Pulmonary artery endothelial cell (primary cell): ENCODE results near the gene ZSWIM5. TPM values are rescaled to one million over a fixed set of nuclear protein-coding genes. Genes with fewer than 3 reads are reported as not detected.

ENCODE experiments used
- DNase-seq: peaks from one replicate; pipeline ENCODE4 v3.0.0-alpha.2; 2011; ENCODE audit warnings: low read depth, low spot score
- total RNA-seq: library from RNA; depleted of rRNA; stranded (reverse); fragments of >200 nt; gene quantifications from 2 replicates; pipeline ENCODE4 v1.2.3, GENCODE V29; 2014

ZSWIM5 gene
- total RNA-seq, 1 donor from 2014 or later = 0.46 TPM

GRCh38 chr1:45035631-45036301 is 170.6 kb downstream of the ZSWIM5 start:
- no peak for DNase-seq

GRCh38 chr1:45033356-45033755 is 173.0 kb downstream of the ZSWIM5 start:
- DNase-seq = no peak

DNA sequence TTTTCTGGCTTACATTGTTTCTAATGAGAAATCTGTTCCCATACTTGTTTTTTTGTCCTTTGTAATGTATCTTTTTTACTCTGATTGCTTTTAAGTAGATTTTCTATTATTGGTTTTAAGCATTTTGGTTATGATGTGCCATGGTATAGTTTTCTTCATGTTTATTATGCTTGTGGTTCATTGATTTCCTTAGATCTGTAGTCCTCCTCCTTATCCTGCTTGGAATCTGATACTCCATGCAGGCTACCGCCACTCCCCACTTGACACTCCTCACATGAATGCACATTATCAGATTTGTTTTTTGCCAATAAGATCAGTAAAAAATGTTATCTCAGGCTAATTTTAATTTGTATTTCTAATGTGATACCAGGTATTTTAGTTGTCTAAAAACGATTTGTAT is 173.6 kb downstream of the ZSWIM5 start:
- no peak for DNase-seq

- DNase-seq = no peak
These were observed 180.0 kb downstream of the ZSWIM5 start for GRCh38 chr1:45026446-45026845.

DNA sequence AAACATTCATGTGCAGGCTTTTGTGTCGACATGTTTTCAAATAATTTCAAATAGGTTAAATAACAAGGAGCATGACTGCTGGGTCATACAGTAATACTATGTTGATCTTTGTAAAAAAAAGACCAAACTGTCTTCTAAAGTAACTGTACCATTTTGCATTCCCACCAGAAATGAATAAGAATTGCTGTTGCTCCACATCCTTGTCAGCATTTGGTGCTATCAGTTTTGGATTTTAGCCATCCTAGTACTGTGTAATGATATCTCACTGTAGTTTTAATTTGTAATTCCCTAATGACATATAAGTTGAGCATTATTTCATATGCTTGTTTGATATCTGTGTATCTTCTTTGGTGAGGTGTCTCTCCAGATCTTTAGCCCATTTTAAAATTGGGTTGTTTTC is 182.7 kb downstream of the ZSWIM5 start:
- DNase-seq = no peak

DNA sequence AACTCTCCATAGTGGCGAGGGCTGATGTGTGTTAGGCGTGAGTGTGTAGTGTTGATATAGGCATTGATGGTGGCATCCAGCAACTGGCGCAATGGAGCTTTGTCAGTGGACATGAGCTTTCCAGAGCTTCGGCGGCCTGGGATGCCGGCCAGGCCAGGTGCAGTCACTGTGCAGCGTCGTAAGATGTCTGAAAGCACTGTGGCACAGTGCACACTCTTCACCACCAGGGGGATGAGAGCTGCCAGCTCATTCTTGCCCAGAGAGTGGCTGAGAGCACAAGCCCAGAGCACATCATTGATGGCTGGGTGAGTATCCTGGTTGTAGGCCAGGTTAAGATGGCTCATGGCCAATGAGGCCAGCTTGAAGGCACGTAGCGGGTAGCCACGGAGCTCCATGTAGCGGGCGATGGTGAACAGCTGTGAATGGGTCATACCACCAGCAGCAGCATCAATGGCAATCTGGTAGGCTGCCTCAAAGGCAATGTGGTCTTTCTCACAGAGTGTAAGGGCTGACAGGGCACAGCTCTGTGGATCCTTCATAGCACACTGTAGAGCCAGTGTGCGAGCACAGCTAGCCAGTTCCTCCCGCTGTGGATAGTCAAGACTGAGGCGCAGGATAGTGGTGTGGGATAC is 187.7 kb downstream of the ZSWIM5 start:
- DNase-seq = no peak

DNA sequence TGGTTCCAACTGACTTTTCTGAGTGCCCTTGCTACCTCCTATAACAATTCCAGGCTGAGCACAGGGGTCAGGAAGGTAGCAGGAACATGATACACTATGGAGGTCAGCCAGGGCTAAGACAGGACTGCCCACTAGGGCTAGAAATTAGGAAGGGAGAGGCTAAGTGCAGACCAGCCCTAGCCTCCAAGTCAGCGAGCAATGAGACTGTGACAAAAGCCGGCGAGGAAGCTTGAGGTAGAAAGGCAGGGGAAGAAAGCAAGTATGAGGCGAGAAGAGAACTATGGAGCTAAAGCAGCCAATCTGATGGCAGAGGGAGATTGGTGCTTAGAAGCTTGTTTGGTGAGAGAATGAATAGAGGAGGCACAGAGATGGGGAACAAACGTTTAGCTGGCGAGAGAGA is 189.6 kb downstream of the ZSWIM5 start:
- DNase-seq = no peak

- DNase-seq = no peak
These were observed 190.2 kb downstream of the ZSWIM5 start for GRCh38 chr1:45016090-45016697.

DNA sequence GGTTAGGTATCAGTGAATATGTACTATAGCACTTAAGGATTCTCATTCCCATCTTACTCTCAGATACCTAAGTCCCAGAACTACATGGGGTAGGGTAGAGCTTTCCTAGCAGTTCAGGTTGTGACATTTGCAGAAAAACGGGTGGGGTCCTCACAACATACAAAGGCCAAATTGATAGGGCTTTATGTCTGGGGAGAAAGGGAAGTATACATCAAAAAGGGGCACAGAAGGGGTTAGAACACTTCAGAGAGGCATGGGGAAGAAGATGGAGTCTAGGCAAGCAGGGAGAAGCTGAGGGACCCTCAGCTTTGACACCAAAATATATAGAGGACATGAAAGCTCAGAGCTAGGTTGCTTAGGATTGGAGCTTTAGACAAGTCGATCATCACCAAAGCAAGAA is 190.7 kb downstream of the ZSWIM5 start:
- no peak for DNase-seq

GRCh38 chr1:45014321-45015028 is 191.9 kb downstream of the ZSWIM5 start:
- DNase-seq = peak; percentile 49

DNA sequence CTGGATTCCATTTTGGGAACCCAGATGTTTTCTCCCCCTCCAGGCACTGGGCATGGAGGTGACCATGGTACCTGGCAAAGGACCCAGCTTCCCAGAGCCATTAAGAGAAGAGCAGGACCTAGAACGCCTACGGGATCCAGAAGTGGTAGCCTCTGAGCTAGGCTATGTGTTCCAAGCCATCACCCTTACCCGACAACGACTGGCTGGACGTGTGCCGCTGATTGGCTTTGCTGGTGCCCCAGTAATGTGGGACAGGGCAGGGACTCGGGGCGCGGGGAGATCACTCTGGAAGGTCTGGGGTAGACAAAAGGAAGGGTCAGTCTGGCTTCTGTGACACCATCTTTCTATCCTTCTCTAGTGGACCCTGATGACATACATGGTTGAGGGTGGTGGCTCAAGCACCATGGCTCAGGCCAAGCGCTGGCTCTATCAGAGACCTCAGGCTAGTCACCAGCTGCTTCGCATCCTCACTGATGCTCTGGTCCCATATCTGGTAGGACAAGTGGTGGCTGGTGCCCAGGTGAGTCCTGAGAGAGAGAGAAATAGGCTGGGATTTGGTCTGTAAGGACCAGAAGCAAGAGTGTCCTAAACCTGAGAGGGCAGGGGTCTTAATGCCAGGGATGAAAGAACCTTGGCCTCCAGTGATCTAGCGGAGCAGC is 192.7 kb downstream of the ZSWIM5 start:
- no peak for DNase-seq

GRCh38 chr1:45012639-45013278 is 193.6 kb downstream of the ZSWIM5 start:
- DNase-seq = peak; percentile 40

- peak; percentile 86 for DNase-seq
These were observed 194.4 kb downstream of the ZSWIM5 start, which contains the start of gene UROD for GRCh38 chr1:45011837-45012638. Gene UROD, plus strand, starts transcription at chr1:45012254. Its CDS starts 12 bp downstream, at chr1:45012266.

DNA sequence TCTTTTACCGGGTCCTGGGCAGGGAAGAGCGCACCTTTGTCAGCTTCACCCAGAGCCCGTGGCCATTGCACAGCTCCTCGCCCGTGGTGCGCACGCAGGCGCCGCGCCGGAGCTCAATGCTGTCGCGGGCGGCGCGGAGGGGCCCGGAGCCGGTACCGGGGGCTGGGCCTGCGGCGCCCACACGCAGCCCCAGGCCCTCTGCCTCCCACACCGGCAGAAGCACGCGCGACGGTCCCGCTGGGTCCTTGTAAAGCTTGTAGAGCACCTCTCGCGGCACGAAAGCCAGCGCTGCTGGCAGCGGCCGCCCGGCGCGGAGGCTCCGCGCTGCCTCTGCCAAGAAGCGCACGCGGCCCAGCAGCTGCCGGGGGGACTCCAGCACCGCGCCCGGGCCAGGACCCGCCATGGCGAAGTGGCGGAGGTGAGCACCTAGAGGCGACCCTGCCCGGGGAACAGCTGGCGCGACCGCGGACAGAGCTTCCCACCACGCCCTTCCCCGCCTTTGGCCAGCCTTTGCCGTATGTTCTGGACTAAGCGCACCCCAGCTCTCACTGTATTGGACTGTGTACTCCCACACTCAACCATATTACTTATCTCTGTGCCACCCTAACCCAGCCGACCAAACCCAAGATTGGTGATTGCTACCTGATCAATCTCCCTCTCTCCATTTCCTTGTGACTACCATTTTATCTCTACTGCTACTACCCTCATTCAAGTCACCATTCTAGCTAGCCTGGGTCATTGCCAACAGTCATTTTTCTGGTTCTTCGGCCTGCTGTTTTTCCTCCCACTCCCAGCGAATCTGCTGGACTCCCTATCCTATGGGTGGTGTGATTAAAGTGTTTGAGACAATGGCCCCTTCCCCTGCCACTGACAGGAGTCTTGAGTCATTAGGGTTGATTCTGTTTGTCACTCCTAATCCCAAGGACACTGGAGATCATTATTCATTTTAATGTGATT is 195.3 kb downstream of the ZSWIM5 start, which contains the start of gene HECTD3:
HECTD3 (minus strand) TSS at position 470 of the 957 bp plus-strand sequence; CDS start at position 403, 67 bp downstream.
- no peak for DNase-seq

GRCh38 chr1:45009956-45010854 is 196.2 kb downstream of the ZSWIM5 start:
- DNase-seq = no peak

DNA sequence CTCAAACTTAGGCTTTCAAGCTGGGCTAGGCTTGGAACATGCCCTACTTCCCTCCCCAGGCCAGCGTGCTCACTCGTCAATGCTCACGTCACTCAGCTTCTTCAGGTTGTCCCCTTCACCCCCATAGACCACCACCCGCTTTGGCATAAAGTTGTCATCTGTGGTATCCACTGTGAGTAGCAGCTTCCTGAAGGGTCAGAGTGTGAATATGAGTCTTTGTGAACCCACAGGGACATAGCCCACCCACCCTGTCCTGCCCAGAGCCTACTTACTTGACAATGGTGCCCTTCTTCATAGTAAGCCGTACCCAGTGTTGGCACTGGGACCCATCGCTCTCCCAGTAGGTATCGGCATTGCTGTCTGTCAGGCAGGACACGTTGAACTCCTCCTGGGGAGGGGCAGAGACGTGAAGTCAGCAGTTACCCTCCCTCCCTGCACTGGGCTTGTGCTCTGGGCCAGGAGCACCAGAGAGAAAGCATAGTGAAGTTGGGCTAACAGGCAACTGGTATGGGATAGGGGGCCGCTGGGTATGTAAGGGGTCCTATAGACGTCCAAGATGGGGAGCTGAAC is 197.0 kb downstream of the ZSWIM5 start:
- no peak for DNase-seq

- DNase-seq = no peak
These were observed 197.9 kb downstream of the ZSWIM5 start for GRCh38 chr1:45008516-45008915.

GRCh38 chr1:45008076-45008475 is 198.3 kb downstream of the ZSWIM5 start:
- no peak for DNase-seq
